ENCODE measurements around the gene PRKACA. TPM values are rescaled to one million over a fixed set of nuclear protein-coding genes. Genes with fewer than 3 reads are reported as not detected.

Gene PRKACA
- total RNA-seq, 1 experiment from 2014 or later: 24.0 TPM

DNA sequence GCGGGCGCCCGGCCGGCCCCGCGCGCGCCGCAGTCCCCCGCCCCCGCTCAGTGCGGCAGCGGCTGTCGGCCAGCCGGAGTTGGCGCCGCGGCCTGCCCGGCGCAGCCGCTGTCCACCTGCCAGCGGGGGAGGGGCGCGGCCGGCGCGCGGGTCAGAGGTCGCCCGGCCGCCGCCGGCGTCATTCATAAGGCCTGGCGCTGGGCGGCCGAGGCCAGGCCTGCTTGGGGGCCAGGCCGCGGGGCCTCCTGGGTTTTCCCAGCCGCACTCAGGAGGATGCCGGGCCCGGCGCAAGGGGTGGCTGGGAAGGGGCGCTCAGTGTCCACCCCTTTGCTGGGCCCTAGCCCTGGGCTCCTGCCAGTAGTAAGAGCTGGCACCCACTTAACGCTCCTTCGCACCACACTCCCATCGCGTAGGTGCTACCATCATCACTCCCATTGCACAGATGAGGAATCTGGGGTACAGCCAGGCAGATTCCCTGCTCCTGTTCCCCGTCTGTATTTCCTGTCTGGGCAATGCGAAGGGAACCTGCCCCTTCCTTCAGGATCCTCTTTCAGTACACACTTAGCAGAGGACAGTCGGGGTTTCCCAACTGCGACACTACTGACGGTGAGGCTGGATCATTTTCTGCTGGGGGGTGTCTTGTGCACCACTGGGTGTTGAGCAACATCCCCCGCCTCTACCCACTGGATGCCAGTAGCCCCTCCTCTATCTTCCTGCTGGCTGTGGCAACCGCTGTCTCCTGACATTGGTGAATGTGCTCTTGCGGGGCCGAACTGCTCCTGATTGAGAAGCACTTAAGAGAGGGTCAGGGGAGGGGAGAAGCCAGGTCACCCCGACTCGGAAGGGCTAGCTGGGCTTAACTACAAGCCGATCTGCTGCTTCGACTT, 846 bp upstream of the PRKACA start:
- H2AFZ ChIP-seq (ENCODE audit: low read length): no peak overlapping the region
- no peaks in the 10 kb centered on the region for H3K27me3 ChIP-seq (ENCODE audit: low read length)
- H3K9me2 ChIP-seq (replicated peaks; ENCODE audit: insufficient read depth, low read length): no peaks in the 10 kb centered on the region
- H3K79me2 ChIP-seq (ENCODE audit: low read length): peaks cover 28% of the 10 kb centered on the region
- H3K9me3 ChIP-seq (ENCODE audit: low read length): no peaks in the 10 kb centered on the region
- peaks cover 35% of the 10 kb centered on the region for H3K4me1 ChIP-seq (ENCODE audit: low read length)
- H3K36me3 ChIP-seq (ENCODE audit: insufficient read depth, low read length): no peaks in the 10 kb centered on the region; the same call in 1 of the 2 replicates
- peak overlapping the region; percentile 90 for H3K4me2 ChIP-seq (ENCODE audit: low read depth, low read length, poor library complexity, severe bottlenecking)
- H4K20me1 ChIP-seq (ENCODE audit: insufficient read depth, low read depth, low read length): 0 out of 2 replicates have a peak, but pooled peaks cover 4% of the 10 kb centered on the region
- no peak overlapping the region for H3K27ac ChIP-seq (ENCODE audit: low read length)
- DNase-seq: peak; percentile 50
- peak overlapping the region; percentile 84 for H3K9ac ChIP-seq (ENCODE audit: low read length)
- peak overlapping the region; percentile 86 for H3K4me3 ChIP-seq (ENCODE audit: low read length)

DNA sequence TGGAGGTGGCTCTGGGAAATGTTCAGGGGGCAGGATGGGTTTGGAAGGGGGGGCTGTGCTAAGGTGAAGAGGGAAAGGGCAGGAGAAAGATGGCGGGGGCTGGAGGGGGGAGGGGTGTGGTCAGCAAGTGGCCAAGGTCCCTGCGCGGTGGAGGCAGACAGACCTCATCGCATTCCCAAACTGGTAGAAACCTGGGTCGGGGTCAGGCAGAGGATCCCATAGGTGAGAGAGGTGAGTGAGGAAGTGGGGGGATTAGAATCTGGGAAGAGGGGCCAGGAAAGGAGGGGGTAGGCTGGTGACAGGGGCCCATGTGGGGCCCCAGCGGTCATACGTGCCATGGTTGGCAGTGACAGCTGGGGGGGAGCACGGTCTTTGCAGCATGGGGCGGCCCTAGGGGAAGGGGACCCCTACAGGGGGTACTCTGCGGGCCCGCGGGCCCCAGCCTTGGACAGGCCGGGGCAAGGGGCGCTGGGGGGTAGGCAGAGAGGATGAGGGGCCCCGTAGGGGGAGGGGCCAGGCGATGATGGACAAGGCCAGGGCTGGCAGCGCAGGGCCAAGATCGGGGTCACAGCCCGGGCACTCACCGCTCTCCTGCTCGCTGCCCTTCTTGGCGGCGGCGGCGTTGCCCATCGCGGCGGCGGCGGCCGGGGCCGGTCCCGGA, 514 bp downstream of the PRKACA start:
- Histone ChIP-seq H4K20me1 (ENCODE audit: insufficient read depth, low read depth, low read length) (0 out of 2 replicates have a peak, but pooled peaks cover 4% of the 10 kb centered on the region), H3K36me3 (ENCODE audit: insufficient read depth, low read length) (no peaks in the 10 kb centered on the region; the same call in 1 of the 2 replicates), H3K79me2 (ENCODE audit: low read length) (peaks cover 40% of the 10 kb centered on the region), H3K4me1 (ENCODE audit: low read length) (peaks cover 40% of the 10 kb centered on the region), H3K27me3 (ENCODE audit: low read length) (no peaks in the 10 kb centered on the region), H2AFZ (ENCODE audit: low read length) (no peak overlapping the region), H3K9me3 (ENCODE audit: low read length) (no peaks in the 10 kb centered on the region), H3K27ac (ENCODE audit: low read length) (no peak overlapping the region), H3K9me2 (replicated peaks; ENCODE audit: insufficient read depth, low read length) (no peaks in the 10 kb centered on the region), H3K4me3 (ENCODE audit: low read length) (peak overlapping the region; percentile 96), H3K4me2 (ENCODE audit: low read depth, low read length, poor library complexity, severe bottlenecking) (peak overlapping the region; percentile 96), H3K9ac (ENCODE audit: low read length) (peak overlapping the region; percentile 89)
- peak; percentile 52 for DNase-seq

DNA sequence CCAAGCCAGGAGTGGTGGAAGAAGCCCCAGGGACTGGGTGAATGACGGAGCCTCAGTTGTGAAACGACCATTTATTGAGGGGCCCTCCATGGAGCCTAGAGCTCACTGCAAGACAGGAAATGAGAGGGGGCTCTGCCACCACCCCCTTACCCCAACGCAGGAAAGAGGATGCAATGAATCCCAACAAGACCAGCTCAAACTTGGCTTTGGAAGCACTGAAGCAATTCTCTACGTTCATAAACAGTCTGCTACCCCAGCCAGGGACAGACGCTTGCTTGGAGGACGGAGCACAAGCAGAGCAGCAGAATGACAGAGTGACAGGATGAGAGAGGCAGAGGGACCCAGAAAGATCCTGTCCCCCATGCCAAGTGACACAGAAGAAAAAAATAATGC, 1.0 kb downstream of the PRKACA start:
- Histone ChIP-seq H3K4me3 (ENCODE audit: low read length) (peak overlapping the region; percentile 96), H3K4me2 (ENCODE audit: low read depth, low read length, poor library complexity, severe bottlenecking) (peak overlapping the region; percentile 96), H3K27me3 (ENCODE audit: low read length) (no peaks in the 10 kb centered on the region), H2AFZ (ENCODE audit: low read length) (no peak overlapping the region), H3K9me3 (ENCODE audit: low read length) (no peaks in the 10 kb centered on the region), H3K9ac (ENCODE audit: low read length) (peak overlapping the region; percentile 89), H3K36me3 (ENCODE audit: insufficient read depth, low read length) (no peaks in the 10 kb centered on the region; the same call in 1 of the 2 replicates), H4K20me1 (ENCODE audit: insufficient read depth, low read depth, low read length) (0 out of 2 replicates have a peak, but pooled peaks cover 4% of the 10 kb centered on the region), H3K9me2 (replicated peaks; ENCODE audit: insufficient read depth, low read length) (no peaks in the 10 kb centered on the region), H3K4me1 (ENCODE audit: low read length) (peaks cover 40% of the 10 kb centered on the region), H3K27ac (ENCODE audit: low read length) (no peak overlapping the region), H3K79me2 (ENCODE audit: low read length) (peaks cover 44% of the 10 kb centered on the region)
- DNase-seq: peak; percentile 48

DNA sequence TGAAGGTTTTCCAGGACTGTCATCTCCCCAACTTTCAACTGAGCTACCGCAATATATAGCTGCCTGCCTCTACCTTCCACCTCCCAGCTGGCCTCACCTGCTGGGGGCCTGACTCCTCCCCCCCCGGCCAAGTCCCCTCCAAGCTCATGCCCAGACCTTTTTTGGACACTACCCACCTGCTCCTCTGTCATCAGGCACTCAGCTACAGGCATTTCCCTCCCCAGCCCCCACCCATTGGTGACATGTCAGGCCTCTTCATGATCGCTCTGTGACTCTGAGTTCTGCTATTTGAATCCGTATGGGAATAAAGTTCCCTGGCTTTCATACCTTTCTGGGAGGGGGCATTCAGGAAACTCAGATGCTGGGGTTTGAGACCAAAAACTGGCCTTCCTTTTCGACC, 1.8 kb downstream of the PRKACA start:
- Histone ChIP-seq H4K20me1 (ENCODE audit: insufficient read depth, low read depth, low read length) (0 out of 2 replicates have a peak, but pooled peaks cover 4% of the 10 kb centered on the region), H3K4me2 (ENCODE audit: low read depth, low read length, poor library complexity, severe bottlenecking) (peak overlapping the region; percentile 96), H3K9me2 (replicated peaks; ENCODE audit: insufficient read depth, low read length) (no peaks in the 10 kb centered on the region), H2AFZ (ENCODE audit: low read length) (no peak overlapping the region), H3K27ac (ENCODE audit: low read length) (no peak overlapping the region), H3K9me3 (ENCODE audit: low read length) (no peaks in the 10 kb centered on the region), H3K4me1 (ENCODE audit: low read length) (peaks cover 40% of the 10 kb centered on the region), H3K79me2 (ENCODE audit: low read length) (peaks cover 48% of the 10 kb centered on the region), H3K27me3 (ENCODE audit: low read length) (no peaks in the 10 kb centered on the region), H3K36me3 (ENCODE audit: insufficient read depth, low read length) (no peaks in the 10 kb centered on the region), H3K4me3 (ENCODE audit: low read length) (peak overlapping the region; percentile 96), H3K9ac (ENCODE audit: low read length) (peak overlapping the region; percentile 89)
- peak; percentile 32 for DNase-seq

DNA sequence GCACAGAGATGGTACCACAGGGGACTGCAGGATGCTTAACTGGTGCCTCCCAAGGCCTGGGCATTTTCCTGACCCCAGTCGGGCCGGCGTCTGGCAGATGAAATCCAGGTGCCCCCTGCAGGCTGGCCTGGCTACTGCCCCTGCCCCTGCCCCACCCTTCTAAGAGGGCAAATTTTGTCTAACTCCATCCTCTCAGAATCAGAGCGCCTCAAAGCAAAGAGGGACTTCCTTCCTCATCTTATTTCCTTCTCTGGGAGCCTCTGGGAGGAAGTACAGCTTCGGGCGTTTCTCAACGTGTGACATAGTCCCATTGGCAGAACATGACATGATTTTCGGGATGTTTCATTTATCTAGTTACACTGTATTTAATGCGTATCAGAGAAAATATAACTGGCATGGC, 2.7 kb downstream of the PRKACA start:
- Histone ChIP-seq H3K9ac (ENCODE audit: low read length) (no peak overlapping the region), H3K27me3 (ENCODE audit: low read length) (no peaks in the 10 kb centered on the region), H3K9me2 (replicated peaks; ENCODE audit: insufficient read depth, low read length) (no peaks in the 10 kb centered on the region), H3K4me3 (ENCODE audit: low read length) (no peak overlapping the region), H3K4me2 (ENCODE audit: low read depth, low read length, poor library complexity, severe bottlenecking) (peak overlapping the region; percentile 16), H3K79me2 (ENCODE audit: low read length) (peaks cover 55% of the 10 kb centered on the region), H4K20me1 (ENCODE audit: insufficient read depth, low read depth, low read length) (0 out of 2 replicates have a peak, but pooled peaks cover 4% of the 10 kb centered on the region), H3K36me3 (ENCODE audit: insufficient read depth, low read length) (no peaks in the 10 kb centered on the region), H3K4me1 (ENCODE audit: low read length) (peaks cover 40% of the 10 kb centered on the region), H2AFZ (ENCODE audit: low read length) (no peak overlapping the region), H3K27ac (ENCODE audit: low read length) (no peak overlapping the region), H3K9me3 (ENCODE audit: low read length) (no peaks in the 10 kb centered on the region)
- peak; percentile 83 for DNase-seq

DNA sequence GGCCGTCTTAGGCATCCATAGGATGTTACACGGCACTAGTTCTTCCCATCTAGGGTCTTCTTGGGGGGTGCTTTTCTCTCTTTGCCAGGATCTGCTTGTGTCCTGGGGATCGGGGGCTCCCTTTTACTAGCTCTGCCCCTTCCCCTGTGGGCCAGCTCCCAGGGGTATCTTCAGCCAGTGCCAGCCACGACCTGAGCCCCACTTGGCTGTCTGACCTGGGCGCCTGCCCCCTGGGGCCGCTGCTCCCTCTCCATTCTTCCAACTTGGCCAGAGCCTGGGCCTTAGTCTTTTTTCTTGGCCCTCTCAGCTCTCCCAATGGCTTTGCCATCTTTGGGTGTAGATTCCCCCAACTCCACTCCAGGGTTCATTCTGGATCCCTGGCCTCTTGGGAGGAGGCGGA, 3.1 kb downstream of the PRKACA start:
- Histone ChIP-seq H3K27me3 (ENCODE audit: low read length) (no peaks in the 10 kb centered on the region), H3K4me1 (ENCODE audit: low read length) (peaks cover 40% of the 10 kb centered on the region), H3K4me3 (ENCODE audit: low read length) (peak overlapping the region; percentile 70; the same call in 1 of the 2 replicates), H4K20me1 (ENCODE audit: insufficient read depth, low read depth, low read length) (0 out of 2 replicates have a peak, but pooled peaks cover 4% of the 10 kb centered on the region), H3K27ac (ENCODE audit: low read length) (no peak overlapping the region), H3K36me3 (ENCODE audit: insufficient read depth, low read length) (no peaks in the 10 kb centered on the region), H3K9me2 (replicated peaks; ENCODE audit: insufficient read depth, low read length) (no peaks in the 10 kb centered on the region), H2AFZ (ENCODE audit: low read length) (no peak overlapping the region), H3K4me2 (ENCODE audit: low read depth, low read length, poor library complexity, severe bottlenecking) (no peak overlapping the region), H3K79me2 (ENCODE audit: low read length) (peaks cover 55% of the 10 kb centered on the region), H3K9ac (ENCODE audit: low read length) (no peak overlapping the region), H3K9me3 (ENCODE audit: low read length) (no peaks in the 10 kb centered on the region)
- DNase-seq: no peak

- Histone ChIP-seq H4K20me1 (ENCODE audit: insufficient read depth, low read depth, low read length) (0 out of 2 replicates have a peak, but pooled peaks cover 4% of the 10 kb centered on the region), H3K9ac (ENCODE audit: low read length) (peak overlapping the region; percentile 75), H3K9me2 (replicated peaks; ENCODE audit: insufficient read depth, low read length) (no peaks in the 10 kb centered on the region), H3K4me1 (ENCODE audit: low read length) (peaks cover 38% of the 10 kb centered on the region), H3K4me2 (ENCODE audit: low read depth, low read length, poor library complexity, severe bottlenecking) (peak overlapping the region; percentile 74), H3K27me3 (ENCODE audit: low read length) (no peaks in the 10 kb centered on the region), H3K4me3 (ENCODE audit: low read length) (peak overlapping the region; percentile 70), H3K79me2 (ENCODE audit: low read length) (peaks cover 55% of the 10 kb centered on the region), H3K27ac (ENCODE audit: low read length) (no peak overlapping the region), H2AFZ (ENCODE audit: low read length) (0 out of 2 replicates have a peak overlapping the region, but pooled peaks have one; percentile 28), H3K9me3 (ENCODE audit: low read length) (no peaks in the 10 kb centered on the region), H3K36me3 (ENCODE audit: insufficient read depth, low read length) (no peaks in the 10 kb centered on the region)
- peak; percentile 94 for DNase-seq
These were observed 3.7 kb downstream of the PRKACA start for GRCh38 chr19:14113762-14114414.
